Vagina (tissue), 2 donors: ENCODE measurements around the gene MAML3.

Source experiments
- CTCF ChIP-seq, 3 experiments: fragments of 450-650 bp in 2 of 3; fragments of 200-600 bp in 1 of 3; sonication (generic) in 1 of 3; IDR thresholded peaks; one replicate each; pipeline ENCODE4 v1.5.1; 2017 to 2019; ENCODE audit warnings: antibody characterized with exemption in 3 of 3, mild to moderate bottlenecking in 2 of 3, moderate library complexity in 2 of 3
- POLR2A ChIP-seq, 2 donors: fragments of 450-650 bp; IDR thresholded peaks; one replicate each; pipeline ENCODE4 v1.6.1; 2017; ENCODE audit warnings: antibody characterized with exemption in 2 of 2, mild to moderate bottlenecking in 2 of 2, moderate library complexity in 2 of 2

GRCh38 chr4:140134746-140135425, 19.1 kb downstream of the MAML3 start:
- TF ChIP-seq POLR2A (IDR thresholded peaks at IDR 0.05) (no peak), CTCF (IDR thresholded peaks at IDR 0.05) (no peak)
